GM21619 (cell line): ENCODE data around the gene WDR13.

ENCODE experiments used
- ATAC-seq: cut with Tn5 transposase; IDR thresholded peaks from one replicate; pipeline ENCODE4 v1.9.1; 2021; ENCODE audit not compliant: unreplicated experiment

WDR13 gene

DNA sequence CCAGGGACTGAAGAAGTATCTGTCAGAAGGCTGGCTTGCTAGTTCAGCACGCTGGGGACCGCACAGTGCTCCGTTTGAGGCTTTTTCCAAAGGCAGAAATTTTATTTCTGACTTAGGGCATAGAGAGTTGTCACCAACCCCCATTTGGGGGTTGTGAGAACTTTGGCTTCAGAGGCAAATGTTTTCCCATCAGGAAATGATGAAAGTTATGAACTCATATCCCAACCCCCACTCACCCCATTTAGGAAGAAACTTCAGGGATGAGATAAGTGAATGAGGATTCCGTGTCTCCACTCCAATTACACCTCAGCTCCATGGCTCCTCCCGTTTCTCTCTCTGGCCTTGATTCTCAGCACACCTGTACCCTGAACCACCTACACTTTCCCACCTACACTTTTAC lies 4.3 kb upstream of the WDR13 start:
- ATAC-seq: no peak

DNA sequence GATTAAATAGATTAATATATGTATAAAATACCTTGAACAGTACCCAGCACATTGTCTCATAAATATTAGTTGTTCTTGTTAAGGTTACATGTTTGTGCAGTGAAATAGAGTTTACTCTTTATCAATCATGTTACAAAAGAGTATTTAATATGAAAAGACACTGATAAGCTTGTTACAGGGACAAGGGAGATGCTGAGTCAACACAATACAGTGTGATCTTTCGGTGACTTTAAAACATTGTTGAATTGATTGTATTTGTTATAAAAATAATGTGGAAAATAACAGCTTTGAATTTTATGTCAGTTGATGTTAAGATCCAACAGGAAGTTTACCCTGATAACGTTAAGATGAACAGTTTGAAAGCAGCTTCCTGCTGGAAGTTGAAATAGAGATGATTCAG lies 1.4 kb upstream of the WDR13 start:
- ATAC-seq: no peak

DNA sequence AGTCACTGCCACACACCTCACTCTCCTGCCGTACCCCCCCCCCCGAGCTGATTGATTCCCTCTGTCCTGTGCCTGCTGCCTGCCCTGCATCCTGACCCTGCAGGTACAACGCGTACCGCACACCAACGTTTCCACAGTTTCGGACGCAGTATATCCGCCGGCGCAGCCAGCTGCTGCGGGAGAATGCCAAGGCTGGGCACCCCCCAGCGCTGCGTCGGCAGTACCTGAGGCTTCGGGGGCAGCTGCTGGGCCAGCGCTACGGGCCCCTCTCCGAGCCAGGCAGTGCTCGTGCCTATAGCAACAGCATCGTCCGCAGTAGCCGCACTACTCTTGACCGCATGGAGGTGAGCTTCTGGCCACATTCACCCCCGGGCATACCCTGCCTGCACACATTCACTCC lies 1.3 kb downstream of the WDR13 start:
- no peak for ATAC-seq

DNA sequence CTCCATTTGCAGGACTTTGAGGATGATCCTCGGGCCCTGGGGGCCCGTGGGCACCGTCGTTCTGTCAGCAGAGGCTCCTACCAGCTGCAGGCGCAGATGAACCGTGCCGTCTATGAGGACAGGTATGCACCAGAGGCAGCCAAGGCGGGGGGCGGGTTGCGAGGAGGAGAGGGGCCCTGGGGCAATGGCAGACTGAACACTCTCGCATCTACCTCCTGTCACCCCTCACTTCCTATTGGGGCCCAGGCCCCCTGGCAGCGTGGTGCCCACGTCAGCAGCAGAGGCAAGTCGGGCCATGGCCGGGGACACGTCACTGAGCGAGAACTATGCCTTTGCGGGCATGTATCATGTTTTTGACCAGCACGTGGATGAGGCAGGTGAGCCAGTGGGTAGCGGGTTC lies 2.0 kb downstream of the WDR13 start:
- no peak for ATAC-seq

DNA sequence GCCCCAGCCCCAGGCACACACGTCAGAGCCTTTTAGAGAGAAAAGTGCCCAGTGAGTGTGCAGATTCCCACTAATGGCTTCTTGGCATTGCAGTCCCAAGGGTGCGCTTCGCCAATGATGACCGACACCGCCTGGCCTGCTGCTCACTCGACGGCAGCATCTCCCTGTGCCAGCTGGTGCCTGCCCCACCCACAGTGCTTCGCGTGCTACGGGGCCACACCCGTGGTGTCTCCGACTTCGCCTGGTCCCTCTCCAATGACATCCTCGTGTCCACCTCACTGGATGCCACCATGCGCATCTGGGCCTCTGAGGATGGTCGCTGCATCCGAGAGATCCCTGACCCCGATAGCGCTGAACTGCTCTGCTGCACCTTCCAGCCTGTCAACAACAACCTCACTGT lies 2.9 kb downstream of the WDR13 start:
- ATAC-seq: no peak

DNA sequence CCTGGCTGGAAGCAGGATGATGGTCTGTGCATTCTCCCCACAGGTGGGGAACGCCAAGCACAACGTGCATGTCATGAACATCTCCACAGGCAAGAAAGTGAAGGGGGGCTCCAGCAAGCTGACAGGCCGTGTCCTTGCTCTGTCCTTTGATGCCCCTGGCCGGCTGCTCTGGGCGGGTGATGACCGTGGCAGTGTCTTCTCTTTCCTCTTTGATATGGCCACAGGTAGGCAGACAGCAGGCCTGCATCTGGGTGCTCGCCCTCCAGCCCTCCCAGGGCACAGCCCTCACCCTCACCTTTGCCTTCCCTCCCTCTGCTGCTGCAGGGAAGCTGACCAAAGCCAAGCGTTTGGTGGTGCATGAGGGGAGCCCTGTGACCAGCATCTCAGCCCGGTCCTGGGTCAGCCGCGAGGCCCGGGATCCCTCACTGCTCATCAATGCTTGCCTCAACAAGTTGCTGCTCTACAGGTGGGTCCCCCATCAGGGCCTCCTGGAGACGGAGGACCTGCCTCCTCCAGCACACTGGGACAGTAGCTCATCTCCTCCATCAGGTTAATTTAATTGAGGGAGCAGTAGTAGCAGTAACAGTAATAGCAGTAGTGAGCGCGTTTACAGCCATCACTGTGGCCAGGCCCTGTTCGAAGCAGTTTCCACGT lies 4.6 kb downstream of the WDR13 start:
- no peak for ATAC-seq

DNA sequence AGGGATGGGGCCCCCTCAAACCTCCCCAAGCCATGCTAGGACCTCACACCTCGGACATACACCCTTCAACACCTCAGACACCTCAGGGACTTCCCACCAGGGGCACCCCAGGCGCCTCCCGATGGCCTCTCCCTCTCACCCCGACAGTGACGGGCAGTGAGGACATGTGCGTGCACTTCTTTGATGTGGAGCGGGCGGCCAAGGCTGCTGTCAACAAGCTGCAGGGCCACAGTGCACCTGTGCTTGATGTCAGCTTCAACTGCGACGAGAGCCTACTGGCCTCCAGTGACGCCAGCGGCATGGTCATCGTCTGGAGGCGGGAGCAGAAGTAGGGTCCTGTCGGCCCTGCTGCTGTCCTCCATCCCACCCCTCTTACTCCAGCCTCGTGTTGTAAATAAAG lies 7.4 kb downstream of the WDR13 start:
- no peak for ATAC-seq

DNA sequence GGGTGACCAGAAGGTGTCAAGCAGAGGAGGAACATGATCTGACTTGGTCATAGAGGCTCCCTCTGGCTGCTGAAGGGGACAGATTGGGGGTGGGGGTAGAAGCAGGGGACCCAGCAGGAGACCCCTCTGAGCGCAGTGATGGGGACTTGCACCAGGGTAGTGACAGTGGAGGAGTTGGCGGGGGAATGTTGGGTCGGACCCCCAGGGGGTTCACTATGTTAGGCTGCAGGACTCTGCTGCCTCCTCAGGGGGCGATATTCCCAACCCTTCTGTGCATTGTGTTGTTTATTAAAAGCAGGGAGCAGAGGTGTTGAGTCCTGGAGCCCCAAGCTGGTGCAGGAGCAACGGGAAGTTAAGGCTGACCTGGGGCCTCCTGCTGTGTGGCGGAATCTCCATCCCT lies 8.8 kb downstream of the WDR13 start:
- ATAC-seq: no peak

DNA sequence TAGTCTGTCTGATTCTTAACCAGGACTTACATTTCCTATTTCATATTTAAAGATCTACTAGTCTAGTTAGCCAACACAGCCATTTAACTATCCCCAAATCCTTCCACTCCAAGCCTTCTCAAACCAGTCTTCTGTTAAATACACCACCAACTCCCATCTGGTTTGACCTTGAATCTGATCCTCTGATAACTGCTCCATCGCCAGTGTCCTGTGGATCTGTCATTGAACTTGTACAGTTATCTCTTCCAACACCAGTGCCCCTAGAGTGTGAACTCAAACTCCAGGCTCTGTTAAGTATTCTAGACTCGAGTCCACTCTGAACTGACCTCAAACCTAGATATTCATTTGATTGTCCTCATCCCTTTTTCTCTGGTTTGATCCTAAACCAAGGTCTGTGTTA lies 14.4 kb downstream of the WDR13 start:
- no peak for ATAC-seq

DNA sequence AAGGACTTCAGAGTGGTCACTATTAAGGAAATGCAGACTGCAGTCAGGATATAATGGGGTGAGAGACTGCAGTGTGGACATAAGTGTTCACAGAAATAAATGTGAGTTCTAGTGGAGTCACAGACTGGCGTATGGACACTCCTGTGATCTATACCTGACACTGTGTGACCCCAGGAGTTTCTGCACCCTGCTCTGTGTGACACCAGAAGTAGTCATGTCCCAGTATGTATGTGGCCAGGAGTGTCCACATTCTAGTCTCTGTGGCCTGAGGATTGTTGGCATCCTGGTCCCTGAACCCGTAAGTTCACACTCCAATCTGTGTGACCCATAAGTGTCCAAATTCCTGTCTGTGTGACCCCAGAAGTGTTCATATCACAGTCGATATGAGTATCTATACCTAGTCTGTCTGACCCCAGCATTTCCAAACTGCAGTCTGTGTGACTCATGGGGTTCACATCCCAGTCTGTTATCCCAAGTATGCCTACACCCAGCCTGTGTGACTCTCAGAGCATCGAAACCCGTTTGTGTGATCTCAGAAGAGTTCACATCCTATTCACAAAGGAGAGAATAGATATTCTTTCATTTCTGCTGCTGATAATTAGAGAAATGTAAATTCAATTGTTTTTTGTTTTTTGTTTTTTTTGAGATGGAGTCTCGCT lies 16.3 kb downstream of the WDR13 start:
- no peak for ATAC-seq

DNA sequence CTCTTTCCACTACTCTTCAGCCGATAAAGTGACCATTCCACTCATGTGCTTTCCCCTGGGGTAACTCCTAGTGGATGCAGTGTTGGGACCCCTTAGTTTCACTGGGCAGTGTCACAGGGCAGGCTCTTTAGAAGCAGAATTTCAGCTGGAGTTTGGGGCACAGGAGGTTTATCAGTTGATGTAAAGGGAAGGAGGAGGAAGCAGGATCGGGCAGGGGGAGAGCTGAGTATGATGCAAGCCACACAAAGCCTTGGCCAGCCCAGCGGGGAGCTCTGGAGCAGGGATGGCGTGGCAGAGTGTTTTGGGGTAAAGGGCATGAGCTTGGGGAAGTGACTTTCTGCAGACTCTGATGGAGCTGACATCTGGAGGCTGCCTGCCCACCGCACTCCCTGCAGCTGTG lies 19.3 kb downstream of the WDR13 start:
- no peak for ATAC-seq

DNA sequence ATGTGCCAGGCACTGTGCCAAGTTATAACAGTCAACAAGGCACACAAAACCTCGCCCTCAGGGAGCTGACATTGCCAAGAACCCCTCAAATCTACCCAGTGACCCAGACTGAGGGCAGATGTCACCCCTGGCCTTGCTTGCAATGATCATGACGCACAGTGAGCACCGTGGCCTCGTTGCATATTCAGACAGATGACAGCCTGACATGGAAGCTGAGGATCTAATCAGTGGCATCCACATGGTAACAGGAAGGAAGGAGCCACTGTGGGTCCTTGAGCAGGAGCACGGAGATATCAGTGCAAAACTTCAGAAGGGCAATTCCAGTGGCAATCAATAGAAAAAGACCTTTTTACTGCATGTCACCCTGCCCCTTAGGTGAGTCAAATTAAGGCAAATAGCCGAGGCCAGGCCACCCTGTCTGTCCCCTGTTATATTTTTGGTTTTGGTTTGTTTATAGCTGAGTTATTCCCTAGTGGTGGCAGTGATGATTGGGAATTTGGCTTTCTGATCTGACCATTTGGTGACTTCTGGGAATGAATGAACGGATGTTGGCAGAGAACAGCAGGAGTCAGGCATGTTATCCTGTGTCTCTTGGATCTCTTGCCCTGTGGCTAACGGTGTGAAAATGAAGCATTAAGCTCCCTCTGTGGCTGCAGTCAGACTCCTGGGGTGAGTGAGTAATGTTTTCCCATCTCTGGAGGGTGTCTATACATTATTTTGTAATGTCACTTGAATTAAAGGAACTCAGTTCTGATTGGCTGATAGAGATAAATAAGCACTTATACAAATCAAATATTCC lies 20.4 kb downstream of the WDR13 start:
- ATAC-seq: no peak

DNA sequence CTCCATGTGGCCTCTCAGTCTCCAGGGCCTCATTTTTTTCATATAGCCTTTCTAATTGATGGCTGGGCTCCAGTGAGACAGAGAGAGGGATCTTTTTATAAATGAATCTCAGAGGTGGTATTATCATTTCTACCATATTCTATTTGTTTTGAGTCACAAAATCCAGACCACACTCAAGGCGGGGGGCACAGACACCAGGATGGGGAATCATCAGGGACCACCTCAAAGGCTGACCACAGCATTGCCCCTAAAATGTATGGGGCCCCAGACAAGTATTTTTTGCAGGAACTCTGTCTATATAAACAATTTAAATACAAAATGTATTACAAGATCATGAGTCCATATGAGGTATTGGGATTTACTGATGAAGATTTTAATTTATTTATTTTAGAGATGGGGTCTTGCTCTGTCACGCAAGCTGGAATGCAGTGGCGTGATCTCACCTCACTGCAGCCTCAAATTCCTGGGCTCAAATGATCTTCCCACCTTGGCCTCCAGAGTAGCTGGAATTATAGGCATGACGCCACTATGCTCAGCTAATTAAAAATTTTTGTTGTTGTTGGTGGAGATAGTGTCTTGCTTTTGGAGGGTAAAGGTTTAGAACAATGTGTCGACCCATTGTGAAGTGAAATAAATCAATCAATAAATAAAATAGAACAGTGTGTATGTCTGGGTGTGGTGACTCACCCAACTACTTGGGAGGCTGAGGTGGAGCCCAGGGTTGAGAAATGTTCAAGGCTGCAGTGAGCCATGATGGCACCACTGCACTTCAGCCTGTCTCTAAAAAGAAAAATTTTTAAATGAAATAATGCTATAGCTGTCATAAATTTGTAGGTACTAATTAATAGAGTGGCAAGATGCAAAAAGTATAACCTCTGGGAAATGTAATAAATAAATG lies 29.4 kb downstream of the WDR13 start:
- no peak for ATAC-seq

DNA sequence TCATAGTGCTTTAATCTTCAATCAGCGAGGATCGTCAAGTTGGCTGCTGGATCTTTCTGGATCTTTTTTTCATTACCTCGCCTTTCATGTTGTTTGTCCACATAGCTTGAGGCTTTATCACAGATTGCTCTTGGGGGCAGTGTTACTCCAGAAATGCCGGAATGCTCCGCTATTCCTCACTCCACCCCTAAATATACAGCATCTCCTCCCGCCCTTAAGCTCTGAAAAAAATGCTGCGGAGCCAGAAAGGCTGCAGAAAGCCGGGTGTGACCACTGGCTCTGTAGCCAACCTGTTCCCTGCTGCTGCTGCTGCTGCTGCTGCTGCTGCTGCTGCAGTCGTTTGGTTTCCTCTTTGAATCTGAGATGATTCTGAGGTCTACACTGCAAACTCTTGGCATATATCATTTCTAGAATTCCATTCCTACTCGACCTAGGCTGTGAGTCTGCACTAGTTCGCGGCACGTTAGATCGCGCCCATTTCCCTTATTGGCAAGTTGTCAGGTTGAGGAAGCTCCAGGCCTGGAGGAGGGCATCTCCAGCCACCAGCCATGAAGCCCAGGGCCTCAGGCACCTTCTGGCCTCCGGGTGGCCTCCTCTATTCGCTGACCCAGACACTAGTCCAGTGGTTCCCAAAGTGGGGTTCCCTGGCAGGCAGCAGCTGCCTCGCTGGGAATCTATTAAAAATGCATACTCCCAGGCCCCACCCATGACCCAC lies 34.2 kb downstream of the WDR13 start:
- ATAC-seq: peak; percentile 77

DNA sequence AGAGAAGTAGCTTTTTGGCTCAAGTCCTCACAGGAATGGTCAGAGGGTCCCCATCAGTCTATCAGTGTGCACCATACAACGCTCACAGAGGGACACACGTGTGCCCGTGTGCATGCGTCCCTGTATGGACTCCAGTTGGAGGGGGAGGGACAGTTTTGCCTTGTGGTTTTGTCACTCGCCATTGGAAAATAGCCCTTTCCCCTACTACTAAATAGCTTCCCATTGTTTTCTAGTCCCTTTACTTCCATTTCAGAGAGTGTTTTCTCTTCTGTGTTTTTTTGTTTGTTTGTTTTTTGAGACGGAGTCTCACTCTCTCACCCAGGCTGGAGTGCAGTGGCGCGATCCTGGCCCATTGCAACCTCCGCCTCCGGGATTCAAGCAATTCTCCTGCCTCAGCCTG lies 34.9 kb downstream of the WDR13 start:
- ATAC-seq: no peak

DNA sequence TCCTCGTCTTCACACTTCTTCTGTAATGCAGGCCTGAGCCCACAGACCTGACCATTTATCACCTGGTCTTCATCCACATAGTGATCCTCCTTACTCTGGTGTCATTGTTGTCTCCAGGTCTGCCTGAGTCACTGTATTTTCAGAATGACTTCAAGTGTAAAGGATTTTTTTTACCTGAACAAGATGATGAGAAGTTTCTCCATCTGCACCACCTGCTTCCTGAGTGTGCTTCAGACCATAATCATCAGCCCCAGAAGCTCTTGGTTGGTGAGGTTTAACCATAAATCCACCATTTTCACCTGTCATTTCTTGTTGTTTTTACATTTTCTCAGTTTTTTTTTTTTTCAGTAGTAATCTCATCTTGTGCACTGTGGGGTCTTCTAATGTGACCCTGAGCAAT lies 39.0 kb downstream of the WDR13 start:
- ATAC-seq: no peak

DNA sequence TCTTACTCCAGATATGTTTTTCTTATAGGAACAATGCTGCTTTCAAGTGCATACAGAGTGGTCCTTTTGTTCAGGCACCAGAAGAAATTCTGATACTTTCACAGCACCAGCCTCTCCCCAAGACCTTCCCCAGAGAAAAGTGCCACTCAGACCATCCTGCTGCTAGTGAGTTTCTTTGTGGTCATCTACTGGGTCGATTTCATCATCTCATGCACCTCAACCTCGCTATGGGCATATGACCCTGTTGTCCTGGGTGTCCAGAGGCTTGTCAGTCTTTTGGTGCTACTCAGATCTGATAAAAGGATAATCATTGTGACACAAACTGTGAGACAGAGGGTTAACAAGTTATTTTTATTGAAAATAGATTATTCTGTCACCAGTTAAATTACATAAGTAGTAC lies 39.5 kb downstream of the WDR13 start:
- ATAC-seq: no peak

DNA sequence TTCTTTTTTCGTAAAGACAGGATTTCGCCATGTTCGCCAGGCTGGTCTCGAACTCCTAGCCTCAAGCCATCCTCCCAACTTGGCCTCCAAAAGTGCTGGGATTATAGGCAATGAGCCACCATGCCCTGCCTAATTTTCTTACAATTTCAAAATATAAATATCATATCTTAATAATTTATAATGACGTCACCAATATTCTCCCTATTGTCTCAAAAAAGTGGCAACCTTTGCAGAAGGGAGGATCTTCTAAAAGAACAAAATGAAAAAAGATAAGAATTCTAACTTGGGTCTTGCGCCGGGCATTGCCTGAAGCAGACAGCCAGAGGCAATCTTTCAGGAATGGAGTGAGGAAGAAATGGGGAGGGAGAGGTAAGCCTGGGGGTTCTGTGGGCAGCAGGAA lies 48.4 kb downstream of the WDR13 start:
- ATAC-seq: no peak

DNA sequence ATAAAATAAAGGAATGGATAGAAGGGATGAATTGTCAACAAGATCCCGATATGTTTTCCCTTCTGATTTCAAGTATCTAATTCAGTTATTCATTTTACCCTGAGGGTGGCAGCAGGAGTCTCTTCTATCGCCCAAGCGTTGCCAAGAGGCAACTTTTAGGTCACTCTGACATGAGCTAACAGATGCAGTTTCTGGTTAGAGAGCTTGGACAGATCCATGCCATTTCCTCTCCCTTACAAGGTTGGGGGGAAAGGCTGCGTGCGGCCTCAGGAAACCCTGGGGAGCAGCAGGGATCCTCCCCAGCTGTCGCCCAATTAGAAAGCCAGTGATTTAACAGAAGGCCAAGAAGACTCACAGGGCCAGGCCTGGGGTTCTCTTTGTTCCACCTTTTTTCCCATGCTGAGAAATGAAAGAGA lies 51.1 kb downstream of the WDR13 start:
- no peak for ATAC-seq

DNA sequence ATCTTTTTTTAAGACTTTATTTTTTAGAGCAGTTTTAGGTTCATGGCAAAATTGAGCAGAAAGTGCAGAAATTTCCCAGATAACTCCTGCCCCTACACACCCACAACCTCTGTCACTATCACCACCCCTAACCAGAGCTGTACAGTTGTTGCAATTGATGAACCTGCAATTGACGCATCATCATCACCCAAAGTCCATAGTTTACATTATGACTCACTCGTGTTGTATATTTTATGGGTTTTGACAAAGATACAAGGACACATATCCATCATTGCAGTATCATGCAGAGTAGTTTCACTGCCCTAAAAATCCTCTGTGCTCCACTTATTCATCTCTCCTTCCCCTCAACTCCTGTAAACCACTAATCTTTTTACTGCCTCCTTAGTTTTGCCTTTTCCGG lies 51.8 kb downstream of the WDR13 start:
- ATAC-seq: no peak
